ENCODE results near the gene VPS13D. TPM values are rescaled to one million over a fixed set of nuclear protein-coding genes. Genes with fewer than 3 reads are reported as not detected.

VPS13D gene
- total and polyA plus RNA-seq, 2 donors (not counting 3 experiments of a cell fraction or from before 2014, with no cell fraction given): 13.6 to 48.5 TPM

DNA sequence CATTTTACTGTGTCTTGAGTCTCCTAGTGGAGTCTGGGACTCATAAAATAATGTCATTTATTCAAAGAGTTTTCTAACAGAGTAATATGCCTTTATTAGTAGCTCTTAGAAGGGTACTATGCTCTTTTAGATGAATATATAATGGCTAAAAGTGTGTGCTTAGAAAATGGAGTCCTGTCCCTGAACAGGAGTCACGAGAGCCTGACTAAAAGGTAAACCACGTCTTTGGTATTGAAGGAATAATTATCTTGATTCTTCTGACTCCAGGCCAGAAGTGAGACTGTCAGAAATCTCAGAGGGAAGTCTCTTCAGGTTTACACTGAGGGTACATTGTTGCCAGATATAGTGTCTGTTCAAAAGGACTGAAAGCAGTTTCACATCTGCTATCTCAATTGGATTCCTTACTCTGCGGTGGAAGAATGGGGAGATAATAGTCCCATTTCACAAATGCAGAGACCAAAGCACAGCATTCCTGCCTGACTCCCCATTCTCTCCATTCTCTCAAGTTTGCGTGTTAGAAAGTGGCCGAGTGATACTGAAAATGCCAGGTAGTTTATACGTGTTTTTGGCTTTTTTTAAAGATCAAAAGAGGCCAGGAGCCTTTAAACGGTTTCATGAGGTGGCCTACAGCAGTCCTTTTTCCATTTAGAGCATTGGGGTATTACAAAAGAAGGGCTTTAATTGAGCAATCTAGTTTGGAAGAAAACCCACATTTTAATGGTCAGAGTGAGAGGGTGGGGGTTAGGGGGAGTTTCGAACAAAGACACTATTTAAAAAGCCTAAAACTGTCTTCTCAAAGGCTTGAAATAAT lies 176.6 kb downstream of the VPS13D start:
- no peaks in the 10 kb centered on the region for H3K27me3 ChIP-seq (ENCODE audit: control insufficient read depth in 2 of 2, insufficient read depth in 2 of 2, low read length in 2 of 2)
- H3K27ac ChIP-seq (ENCODE audit: insufficient read depth, low read depth, low read length): peak overlapping the region; percentile 45
- POLR2A ChIA-PET: interaction anchor here (0.8 kb wide), 1 partner anchor 213 kb away, joined by 3 read pairs; no protein-coding TSS in a partner anchor
- peaks cover 0 to 10% of the 10 kb centered on the region in 2 experiments for H3K36me3 ChIP-seq (ENCODE audit: control insufficient read depth in 2 of 2, extremely low read depth in 1 of 2, insufficient read depth in 2 of 2, low read length in 2 of 2)
- H3K79me2 ChIP-seq (ENCODE audit: control insufficient read depth, insufficient read depth, low read length): no peaks in the 10 kb centered on the region
- H3K4me2 ChIP-seq (ENCODE audit: insufficient read depth, low read length): peak overlapping the region; percentile 33
- no peak overlapping the region for H3K4me3 ChIP-seq (replicated peaks in 1 of 3; ENCODE audit: insufficient read depth in 1 of 3, low read depth in 1 of 3, low read length in 3 of 3)
- H3K9ac ChIP-seq (replicated peaks; ENCODE audit: extremely low read depth, insufficient read depth, low read length): peak overlapping the region; percentile 8
- CTCF ChIA-PET: interaction anchor here (0.7 to 4.6 kb wide), 33 partner anchors 8 to 213 kb away, joined by 3 to 59 read pairs (median 4); partner anchors contain the start of gene DHRS3
- BruUV-seq (replicated peaks): no TSS peak
- H3K4me1 ChIP-seq (ENCODE audit: control insufficient read depth, extremely low read depth, insufficient read depth, low read length): peaks cover 33% of the 10 kb centered on the region
- TF ChIP-seq CTCF (IDR thresholded peaks at IDR 0.05; ENCODE audit: extremely low read depth in 1 of 2, insufficient read depth in 1 of 2, low read depth in 1 of 2, low read length in 2 of 2) (no peak), JUN (IDR thresholded peaks at IDR 0.05; ENCODE audit: borderline replicate concordance, insufficient read depth, insufficient read length, low read depth) (no peak), MAX (IDR thresholded peaks at IDR 0.05; ENCODE audit: insufficient read depth, insufficient read length) (no peak), POLR2AphosphoS5 (IDR thresholded peaks at IDR 0.05; ENCODE audit: insufficient read depth, low read depth, low read length) (no peak), FOS (IDR thresholded peaks at IDR 0.05; ENCODE audit: borderline replicate concordance, insufficient read depth, low read length) (no peak)
- dilution Hi-C loops (cut with MboI; ENCODE audit: extremely low pct_ligation_motif_present, low sequenced_read_pairs): no loop called here
- H3K9me3 ChIP-seq (replicated peaks; ENCODE audit: control insufficient read depth, insufficient read depth, low read length): no peaks in the 10 kb centered on the region
- H4K20me1 ChIP-seq (replicated peaks; ENCODE audit: control insufficient read depth, extremely low read depth, insufficient read depth, low read length): no peaks in the 10 kb centered on the region
- intact Hi-C loops (cut with micrococcal nuclease): loop anchor here (1.0 to 10.0 kb wide), 9 partner anchors 28 to 252 kb away; no protein-coding TSS in a partner anchor
- no peak for FAIRE-seq
- DNase-seq (ENCODE audit: low read depth, low spot score): no peak
- no peak overlapping the region for H2AFZ ChIP-seq (ENCODE audit: low read depth, low read length)
- H3K9me1 ChIP-seq (replicated peaks; ENCODE audit: control insufficient read depth, extremely low read depth, insufficient read depth, low read length): no peaks in the 10 kb centered on the region

Measured in endothelial cell of umbilical vein (primary cell).